Parathyroid adenoma (tissue), 2 donors: Measurements from ENCODE around the gene EHBP1L1.

Experiments used
- H2AFZ ChIP-seq: fragments of 300-600 bp; sonication (generic); one replicate; pipeline ENCODE4 v1.7.0; 2017; ENCODE audit warnings: antibody characterized with exemption, mild to moderate bottlenecking
- H3K27ac ChIP-seq: fragments of 300-600 bp; sonication (generic); one replicate; pipeline ENCODE4 v1.7.0; 2017
- H3K27me3 ChIP-seq: fragments of 300-600 bp; sonication (generic); one replicate; pipeline ENCODE4 v1.7.0; 2017; ENCODE audit warnings: low read length; ENCODE audit not compliant: control insufficient read depth, insufficient read depth
- H3K36me3 ChIP-seq: fragments of 300-600 bp; sonication (generic); one replicate; pipeline ENCODE4 v1.7.0; 2017; ENCODE audit warnings: low read length; ENCODE audit not compliant: control insufficient read depth, insufficient read depth
- H3K4me1 ChIP-seq: fragments of 300-600 bp; sonication (generic); one replicate; pipeline ENCODE4 v1.7.0; 2017; ENCODE audit warnings: control low read depth
- H3K4me2 ChIP-seq: fragments of 300-600 bp; sonication (generic); one replicate; pipeline ENCODE4 v1.7.0; 2017; ENCODE audit warnings: low read length
- H3K4me3 ChIP-seq: fragments of 300-600 bp; sonication (generic); one replicate; pipeline ENCODE4 v1.7.0; 2017; ENCODE audit warnings: low read depth, low read length
- H3K79me2 ChIP-seq: fragments of 300-600 bp; sonication (generic); one replicate; pipeline ENCODE4 v1.7.0; 2017; ENCODE audit warnings: control low read depth
- H3K9ac ChIP-seq: fragments of 300-600 bp; sonication (generic); one replicate; pipeline ENCODE4 v1.7.0; 2017; ENCODE audit warnings: mild to moderate bottlenecking
- H3K9me3 ChIP-seq: fragments of 300-600 bp; sonication (generic); one replicate; pipeline ENCODE4 v1.7.0; 2017; ENCODE audit warnings: low read length; ENCODE audit not compliant: control insufficient read depth
- TF ChIP-seq, protein P1 (sequence below): fragments of 300-600 bp; sonication (generic); IDR thresholded peaks from one replicate; pipeline ENCODE4 v1.7.0; 2017; ENCODE audit warnings: antibody characterized with exemption, mild to moderate bottlenecking
- donor health status: primary hyperparathyroidism.

EHBP1L1 gene

GRCh38 chr11:65551572-65552387, 24.1 kb upstream of the EHBP1L1 start:
- Histone ChIP-seq H3K4me2 (no peak overlapping the region), H3K27me3 (no peaks in the 10 kb centered on the region), H3K4me3 (no peak overlapping the region), H3K9me3 (no peaks in the 10 kb centered on the region), H3K36me3 (no peaks in the 10 kb centered on the region), H3K4me1 (peaks cover 9% of the 10 kb centered on the region), H3K27ac (no peak overlapping the region), H3K9ac (no peak overlapping the region), H3K79me2 (peaks cover 3% of the 10 kb centered on the region), H2AFZ (no peak overlapping the region)
- TF ChIP-seq, protein P1, sequence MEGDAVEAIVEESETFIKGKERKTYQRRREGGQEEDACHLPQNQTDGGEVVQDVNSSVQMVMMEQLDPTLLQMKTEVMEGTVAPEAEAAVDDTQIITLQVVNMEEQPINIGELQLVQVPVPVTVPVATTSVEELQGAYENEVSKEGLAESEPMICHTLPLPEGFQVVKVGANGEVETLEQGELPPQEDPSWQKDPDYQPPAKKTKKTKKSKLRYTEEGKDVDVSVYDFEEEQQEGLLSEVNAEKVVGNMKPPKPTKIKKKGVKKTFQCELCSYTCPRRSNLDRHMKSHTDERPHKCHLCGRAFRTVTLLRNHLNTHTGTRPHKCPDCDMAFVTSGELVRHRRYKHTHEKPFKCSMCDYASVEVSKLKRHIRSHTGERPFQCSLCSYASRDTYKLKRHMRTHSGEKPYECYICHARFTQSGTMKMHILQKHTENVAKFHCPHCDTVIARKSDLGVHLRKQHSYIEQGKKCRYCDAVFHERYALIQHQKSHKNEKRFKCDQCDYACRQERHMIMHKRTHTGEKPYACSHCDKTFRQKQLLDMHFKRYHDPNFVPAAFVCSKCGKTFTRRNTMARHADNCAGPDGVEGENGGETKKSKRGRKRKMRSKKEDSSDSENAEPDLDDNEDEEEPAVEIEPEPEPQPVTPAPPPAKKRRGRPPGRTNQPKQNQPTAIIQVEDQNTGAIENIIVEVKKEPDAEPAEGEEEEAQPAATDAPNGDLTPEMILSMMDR: peak; percentile 51

DNA sequence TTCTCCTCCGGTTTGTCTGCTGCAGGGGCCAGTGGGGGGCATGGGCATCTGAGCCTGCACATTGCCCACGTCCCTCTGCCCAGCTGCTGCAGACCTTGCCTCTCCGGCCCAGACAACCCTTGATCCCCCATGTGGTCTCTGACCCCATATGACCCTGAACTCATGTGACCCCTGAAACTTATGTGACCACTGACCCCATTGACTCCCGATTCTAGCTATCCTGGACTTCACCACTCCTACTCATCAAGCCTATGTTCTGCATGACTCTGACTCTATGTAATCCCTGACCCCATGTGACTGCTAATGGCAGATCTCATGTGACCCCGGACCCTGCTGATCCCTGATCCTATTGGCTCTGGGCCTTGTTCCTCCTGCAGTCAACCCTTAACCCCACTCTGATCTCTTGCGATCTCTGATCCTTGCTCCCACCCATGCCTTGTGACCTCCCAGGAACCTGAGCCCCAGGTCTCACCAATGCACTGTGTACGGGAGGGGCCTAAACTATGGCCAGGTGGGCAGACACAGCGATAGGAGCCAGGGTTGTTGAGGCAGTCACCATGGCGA, 23.4 kb upstream of the EHBP1L1 start:
- Histone ChIP-seq H3K4me1 (peaks cover 9% of the 10 kb centered on the region), H3K4me3 (no peak overlapping the region), H3K79me2 (peaks cover 3% of the 10 kb centered on the region), H3K27me3 (no peaks in the 10 kb centered on the region), H3K9me3 (no peaks in the 10 kb centered on the region), H3K4me2 (no peak overlapping the region), H2AFZ (no peak overlapping the region), H3K9ac (no peak overlapping the region), H3K36me3 (no peaks in the 10 kb centered on the region), H3K27ac (no peak overlapping the region)
- TF ChIP-seq, protein P1: no peak

- no peaks in the 10 kb centered on the region for H3K36me3 ChIP-seq
- H3K27me3 ChIP-seq: no peaks in the 10 kb centered on the region
- no peaks in the 10 kb centered on the region for H3K9me3 ChIP-seq
- no peak overlapping the region for H3K9ac ChIP-seq
- H3K4me2 ChIP-seq: no peak overlapping the region
- H3K79me2 ChIP-seq: peaks cover 3% of the 10 kb centered on the region
- H3K27ac ChIP-seq: no peak overlapping the region
- peaks cover 9% of the 10 kb centered on the region for H3K4me1 ChIP-seq
- TF ChIP-seq, protein P1: no peak
- H3K4me3 ChIP-seq: no peak overlapping the region
- H2AFZ ChIP-seq: no peak overlapping the region
Measured at GRCh38 chr11:65553301-65554001, 22.4 kb upstream of the EHBP1L1 start.

GRCh38 chr11:65554057-65554818, 21.6 kb upstream of the EHBP1L1 start:
- Histone ChIP-seq H3K27ac (no peak overlapping the region), H3K9ac (no peak overlapping the region), H3K9me3 (no peaks in the 10 kb centered on the region), H3K4me2 (no peak overlapping the region), H3K27me3 (no peaks in the 10 kb centered on the region), H3K36me3 (no peaks in the 10 kb centered on the region), H3K79me2 (peaks cover 3% of the 10 kb centered on the region), H3K4me1 (peaks cover 13% of the 10 kb centered on the region), H2AFZ (no peak overlapping the region), H3K4me3 (no peak overlapping the region)
- TF ChIP-seq, protein P1: no peak
